HEK293 (cell line): Measurements from ENCODE around the gene PRKAG2.
A peak's percentile ranks its signal among the peaks of the same experiment; 100 is the strongest.
"Not testable (repeated sequence)": the region's sequence is repeated elsewhere in the genome, so short reads cannot be mapped to it uniquely, and the experiment has no call there.

Experiments used
- CTCF ChIA-PET: fragments of 350-600 bp; formaldehyde crosslinking; extraction: SDS; loops from one replicate; lab custom pipeline; 2021; ENCODE audit warnings: antibody characterized with exemption; lab: Yijun Ruan, JAX
- POLR2A ChIA-PET: fragments of 300-600 bp; formaldehyde crosslinking; extraction: SDS; loops from one replicate; lab custom pipeline; 2020; ENCODE audit warnings: antibody characterized with exemption, inconsistent platforms; lab: Yijun Ruan, JAX
- H3K27ac ChIP-seq: fragments of 200-500 bp; sonication (Bioruptor generic); 2 replicates; pipeline ENCODE4 v1.5.1; 2014; ENCODE audit warnings: low read depth, low read length, control low read depth, inconsistent platforms; ENCODE audit errors: extremely low read depth
- H3K36me3 ChIP-seq, 2 experiments: fragments of 200-500 bp in 1 of 2; sonication (Bioruptor generic) in 1 of 2; 1 replicate in 1 of 2; 2 replicates in 1 of 2; pipeline ENCODE4 v1.5.1; 2014 to 2017; ENCODE audit warnings: inconsistent platforms in 2 of 2, low read length in 2 of 2; ENCODE audit not compliant: control insufficient read depth in 2 of 2, insufficient read depth in 1 of 2
- H3K4me1 ChIP-seq: fragments of 200-500 bp; sonication (Bioruptor generic); 2 replicates; pipeline ENCODE4 v1.5.1; 2014; ENCODE audit warnings: mild to moderate bottlenecking, low read length, inconsistent platforms; ENCODE audit not compliant: control insufficient read depth, insufficient read depth
- H3K4me3 ChIP-seq: 2 replicates; pipeline ENCODE4 v1.5.1; 2011; ENCODE audit warnings: low read depth, mild to moderate bottlenecking, control low read depth, low read length, moderate library complexity
- H3K9me3 ChIP-seq: fragments of 200-500 bp; sonication (Bioruptor generic); 2 replicates; pipeline ENCODE4 v1.5.1; 2014; ENCODE audit warnings: low read depth, low read length, inconsistent platforms; ENCODE audit not compliant: control insufficient read depth, insufficient read depth
- ELK4 ChIP-seq: IDR thresholded peaks from 2 replicates; pipeline ENCODE4 v1.6.1; 2011; ENCODE audit warnings: mild to moderate bottlenecking, low read depth, low read length, borderline replicate concordance
- FEZF1 ChIP-seq: fragments of 450-650 bp; formaldehyde crosslinking; IDR thresholded peaks from 2 replicates; pipeline ENCODE4 v1.5.1; 2016; ENCODE audit warnings: missing biosample characterization, missing genetic modification characterization
- INSM2 ChIP-seq: fragments of 450-650 bp; formaldehyde crosslinking; IDR thresholded peaks from 2 replicates; pipeline ENCODE4 v1.5.1; 2016; ENCODE audit warnings: missing biosample characterization, missing genetic modification characterization
- MEIS1 ChIP-seq: sonication (generic); formaldehyde crosslinking; IDR thresholded peaks from 2 replicates; pipeline ENCODE4 v1.8.1; 2022; ENCODE audit warnings: missing genetic modification reagents, mild to moderate bottlenecking, borderline replicate concordance
- OSR2 ChIP-seq: fragments of 450-650 bp; formaldehyde crosslinking; IDR thresholded peaks from 2 replicates; pipeline ENCODE4 v1.5.1; 2016; ENCODE audit warnings: missing biosample characterization, missing genetic modification characterization
- PRDM1 ChIP-seq: fragments of 450-650 bp; formaldehyde crosslinking; IDR thresholded peaks from 2 replicates; pipeline ENCODE4; 2016; ENCODE audit warnings: missing biosample characterization, missing genetic modification characterization
- RBAK ChIP-seq: fragments of 450-650 bp; formaldehyde crosslinking; IDR thresholded peaks from 2 replicates; pipeline ENCODE4 v1.5.1; 2016; ENCODE audit warnings: missing biosample characterization, missing genetic modification characterization
- SETDB1 ChIP-seq: IDR thresholded peaks from one replicate; pipeline ENCODE4 v1.6.1; 2017; ENCODE audit warnings: mild to moderate bottlenecking, low read length, moderate library complexity, mixed read lengths; ENCODE audit not compliant: insufficient read length
- TCF7L2 ChIP-seq: IDR thresholded peaks from 2 replicates; pipeline ENCODE4 v1.6.1; 2011; ENCODE audit warnings: low read depth, mild to moderate bottlenecking, inconsistent platforms, low read length, moderate library complexity, borderline replicate concordance
- ZIC2 ChIP-seq: fragments of 450-650 bp; formaldehyde crosslinking; IDR thresholded peaks from 2 replicates; pipeline ENCODE4 v1.5.1; 2016; ENCODE audit warnings: missing biosample characterization, missing genetic modification characterization
- ZNF133 ChIP-seq: fragments of 450-650 bp; formaldehyde crosslinking; IDR thresholded peaks from 2 replicates; pipeline ENCODE4 v1.5.1; 2016; ENCODE audit warnings: missing biosample characterization, missing genetic modification characterization
- ZNF184 ChIP-seq: fragments of 450-650 bp; IDR thresholded peaks from 2 replicates; pipeline ENCODE4 v1.5.1; 2018; ENCODE audit warnings: missing biosample characterization, mild to moderate bottlenecking, missing genetic modification characterization
- ZNF274 ChIP-seq, 2 experiments: fragments of 200-500 bp in 1 of 2; fragments of 450-650 bp in 1 of 2; sonication (Bioruptor generic) in 1 of 2; formaldehyde crosslinking in 1 of 2; IDR thresholded peaks; 2 replicates each; pipeline versions ENCODE4 v1.5.1 to v1.6.1; 2014 to 2016; ENCODE audit warnings: borderline replicate concordance in 1 of 2, inconsistent platforms in 1 of 2, low read length in 1 of 2, missing biosample characterization in 1 of 2, missing genetic modification characterization in 1 of 2
- ZNF292 ChIP-seq: fragments of 450-650 bp; formaldehyde crosslinking; IDR thresholded peaks from 2 replicates; pipeline ENCODE4 v1.5.1; 2016; ENCODE audit warnings: low read depth, missing biosample characterization, missing genetic modification characterization, borderline replicate concordance
- ZNF311 ChIP-seq: fragments of 450-650 bp; formaldehyde crosslinking; IDR thresholded peaks from 2 replicates; pipeline ENCODE4 v1.5.1; 2017; ENCODE audit warnings: missing biosample characterization, missing genetic modification characterization, borderline replicate concordance
- ZNF335 ChIP-seq: fragments of 450-650 bp; formaldehyde crosslinking; conservative IDR thresholded peaks from 2 replicates; pipeline ENCODE4 v1.5.1; 2016; ENCODE audit warnings: missing biosample characterization, missing genetic modification characterization
- ZNF473 ChIP-seq: fragments of 450-650 bp; formaldehyde crosslinking; IDR thresholded peaks from 2 replicates; pipeline ENCODE4 v1.5.1; 2017; ENCODE audit warnings: missing biosample characterization, missing genetic modification characterization
- ZNF660 ChIP-seq: fragments of 450-650 bp; IDR thresholded peaks from 2 replicates; pipeline ENCODE4 v1.5.1; 2018; ENCODE audit warnings: missing biosample characterization, mild to moderate bottlenecking, missing genetic modification characterization
- ZSCAN16 ChIP-seq: fragments of 450-650 bp; formaldehyde crosslinking; IDR thresholded peaks from 2 replicates; pipeline ENCODE4 v1.5.1; 2016; ENCODE audit warnings: missing biosample characterization, missing genetic modification characterization
- ZXDB ChIP-seq: fragments of 450-650 bp; formaldehyde crosslinking; IDR thresholded peaks from 2 replicates; pipeline ENCODE4 v1.5.1; 2016; ENCODE audit warnings: missing biosample characterization, missing genetic modification characterization

PRKAG2 gene

GRCh38 chr7:151799506-151799905, 77.4 kb downstream of the PRKAG2 start:
- ChIA-PET CTCF (interaction anchor here (0.6 to 3.5 kb wide), 2 partner anchors 16 to 219 kb away, joined by 6 to 13 read pairs; no protein-coding TSS in a partner anchor), POLR2A (no interaction called here)
- TF ChIP-seq ZNF133 (no peak), ZNF473 (tag by site-specific recombination) (no peak), PRDM1 (tag by site-specific recombination) (no peak), ZXDB (tag by site-specific recombination) (no peak), SETDB1 (no peak), FEZF1 (no peak), ZNF292 (tag by site-specific recombination) (no peak), ZNF335 (tag by site-specific recombination) (no peak), ZNF660 (tag by site-specific recombination) (no peak), OSR2 (no peak), MEIS1 (CRISPR knock-in tag) (no peak), ELK4 (no peak), ZNF311 (tag by site-specific recombination) (no peak), INSM2 (no peak), ZNF184 (tag by site-specific recombination) (no peak), ZNF274 (IDR thresholded peaks at IDR 0.05; ENCODE audit: low read length) (no peak), ZNF274 (tag by site-specific recombination; IDR thresholded peaks at IDR 0.05; ENCODE audit: borderline replicate concordance) (no peak), ZSCAN16 (tag by site-specific recombination) (no peak), TCF7L2 (no peak), RBAK (no peak)
- H3K4me3 ChIP-seq = no peak overlapping the region
- no peaks in the 10 kb centered on the region for H3K4me1 ChIP-seq
- no peaks in the 10 kb centered on the region for H3K9me3 ChIP-seq
- H3K36me3 ChIP-seq = no peaks in the 10 kb centered on the region
- no peak overlapping the region for H3K27ac ChIP-seq

GRCh38 chr7:151798851-151799448, 78.0 kb downstream of the PRKAG2 start:
- Histone ChIP-seq H3K36me3 (no peaks in the 10 kb centered on the region), H3K4me1 (no peaks in the 10 kb centered on the region), H3K9me3 (no peaks in the 10 kb centered on the region), H3K4me3 (no peak overlapping the region), H3K27ac (no peak overlapping the region)
- 0 out of 2 replicates have a peak, but pooled peaks have one; percentile 9 for TF ChIP-seq ZIC2
- no peak for TF ChIP-seq OSR2
- CTCF ChIA-PET = interaction anchor here (0.6 to 3.5 kb wide), 2 partner anchors 16 to 219 kb away, joined by 6 to 13 read pairs; no protein-coding TSS in a partner anchor
- POLR2A ChIA-PET = no interaction called here

GRCh38 chr7:151797667-151798307, 79.1 kb downstream of the PRKAG2 start:
- not testable (repeated sequence) for H3K4me3 ChIP-seq, H3K36me3 ChIP-seq, H3K4me1 ChIP-seq, H3K9me3 ChIP-seq, H3K27ac ChIP-seq
- ChIA-PET CTCF (interaction anchor here (1.0 to 1.7 kb wide), 2 partner anchors 14 to 15 kb away, joined by 4 to 6 read pairs; no protein-coding TSS in a partner anchor), POLR2A (interaction anchor here (1.3 kb wide), 1 partner anchor 11 kb away, joined by 3 read pairs; no protein-coding TSS in a partner anchor)
